Transverse colon (tissue), 4 donors: ENCODE data around the gene CYP4F8. TPM values are rescaled to one million over a fixed set of nuclear protein-coding genes. Genes with fewer than 3 reads are reported as not detected.

Experiments
- DNase-seq: peaks from one replicate; pipeline ENCODE4 v3.0.0-alpha.2; 2019
- H3K27ac ChIP-seq, 4 donors: fragments of 200-600 bp; sonication (generic); 2 replicates each; pipeline ENCODE4 v1.5.1; 2016 to 2018; ENCODE audit warnings: inconsistent platforms in 4 of 4
- H3K27me3 ChIP-seq: fragments of 200-600 bp; sonication (generic); 2 replicates; pipeline ENCODE4 v1.5.1; 2017; ENCODE audit warnings: inconsistent platforms
- H3K36me3 ChIP-seq, 4 donors: fragments of 200-600 bp; sonication (generic); 2 replicates each; pipeline ENCODE4 v1.5.1; 2017 to 2019; ENCODE audit warnings: inconsistent platforms in 4 of 4
- H3K4me1 ChIP-seq, 4 donors: fragments of 200-600 bp; sonication (generic); 2 replicates each; pipeline ENCODE4 v1.5.1; 2017 to 2020; ENCODE audit warnings: inconsistent platforms in 4 of 4
- H3K4me3 ChIP-seq, 4 donors: fragments of 200-600 bp; sonication (generic); 1 replicate in 1 of 4; 2 replicates in 3 of 4; pipeline versions ENCODE4 v1.5.1 to v1.6.1; 2017 to 2019; ENCODE audit warnings: inconsistent platforms in 4 of 4
- H3K9me3 ChIP-seq, 2 donors: fragments of 200-600 bp; sonication (generic); 2 replicates each; pipeline ENCODE4 v1.5.1; 2017 to 2019; ENCODE audit warnings: inconsistent platforms in 2 of 2
- CTCF ChIP-seq, 5 experiments: fragments of 200-600 bp in 3 of 5; fragments of 450-650 bp in 2 of 5; sonication (generic) in 3 of 5; IDR thresholded peaks; 1 replicate in 2 of 5; 2 replicates in 3 of 5; pipeline ENCODE4 v1.5.1; 2016 to 2017; ENCODE audit warnings: antibody characterized with exemption in 5 of 5, inconsistent platforms in 3 of 5, mild to moderate bottlenecking in 2 of 5, moderate library complexity in 1 of 5
- EP300 ChIP-seq: sonication (generic); formaldehyde crosslinking; IDR thresholded peaks from one replicate; pipeline ENCODE4 v1.6.1; 2017; ENCODE audit warnings: antibody characterized with exemption, low read depth
- POLR2A ChIP-seq: fragments of 450-650 bp; IDR thresholded peaks from one replicate; pipeline ENCODE4 v1.6.1; 2016; ENCODE audit warnings: antibody characterized with exemption, mild to moderate bottlenecking, moderate library complexity
- POLR2AphosphoS5 ChIP-seq, 3 donors: sonication (generic); formaldehyde crosslinking; IDR thresholded peaks; one replicate each; pipeline ENCODE4 v1.6.1; 2016; ENCODE audit warnings: antibody characterized with exemption in 3 of 3
- WGBS, 2 donors: methylation state at CpG; one replicate each; pipeline ENCODE4 v1.1.5; 2018; ENCODE audit warnings: low coverage in 1 of 2; 5-methylcytosine and 5-hydroxymethylcytosine counted together
- in situ Hi-C, 4 donors: fragments of 200-750 bp; cut with MboI; loops; one replicate each; pipeline versions ENCODE4 v1.15.0 to v1.15.1; 2017; ENCODE audit warnings: low sequenced_read_pairs in 3 of 4, low pct_ligation_motif_present in 1 of 4, low pct_unique_long_range_greater_than_20kb in 1 of 4
- intact Hi-C: fragments of 100-400 bp; cut with DNase I; formaldehyde crosslinking; loops from one replicate; pipeline ENCODE4 v1.15.1; 2023; ENCODE audit warnings: low total_unique reads
- total RNA-seq, 4 donors: library from RNA; depleted of rRNA; stranded (reverse); fragments of >200 nt; gene quantifications; one replicate each; pipeline ENCODE4 v1.1.0, GENCODE V29; 2016

CYP4F8 gene
- total RNA-seq, 4 donors from 2014 or later, result not detected

GRCh38 chr19:15613338-15613737, 1.7 kb upstream of the CYP4F8 start:
- Histone ChIP-seq H3K27me3 (no peaks in the 10 kb centered on the region), H3K27ac (no peak overlapping the region), H3K36me3 (no peaks in the 10 kb centered on the region), H3K9me3 (no peaks in the 10 kb centered on the region), H3K4me1 (no peaks in the 10 kb centered on the region), H3K4me3 (no peak overlapping the region)
- TF ChIP-seq EP300 (no peak), POLR2A (no peak), POLR2AphosphoS5 (IDR thresholded peaks at IDR 0.05) (no peak), CTCF (IDR thresholded peaks at IDR 0.05) (no peak)
- 90% methylated on average over 3 of the region's 3 CpGs; no CpG with 5 or more reads in 1 of the 2 donors for WGBS, 2 donors
- DNase-seq, result no peak
- in situ Hi-C loops, result loop anchor here in 2 of 4 donors (25.0 kb wide), 1 partner anchor 399 kb away; no protein-coding TSS in a partner anchor
- intact Hi-C loops, result no loop called here

GRCh38 chr19:15615526-15615925, 508 bp downstream of the CYP4F8 start:
- no peak for TF ChIP-seq CTCF (IDR thresholded peaks at IDR 0.05)
- no peak for TF ChIP-seq EP300
- no peak for TF ChIP-seq POLR2AphosphoS5 (IDR thresholded peaks at IDR 0.05)
- no peak for TF ChIP-seq POLR2A
- no peaks in the 10 kb centered on the region for H3K4me1 ChIP-seq
- DNase-seq, result no peak
- H3K27me3 ChIP-seq, result peaks cover 5% of the 10 kb centered on the region
- no peaks in the 10 kb centered on the region for H3K36me3 ChIP-seq
- H3K27ac ChIP-seq, result no peak overlapping the region
- in situ Hi-C loops, result loop anchor here in 2 of 4 donors (25.0 kb wide), 1 partner anchor 397 kb away; no protein-coding TSS in a partner anchor
- no peaks in the 10 kb centered on the region for H3K9me3 ChIP-seq
- intact Hi-C loops, result no loop called here
- no peak overlapping the region for H3K4me3 ChIP-seq
- 75% methylated on average over 14 of the region's 14 CpGs; no CpG with 5 or more reads in 1 of the 2 donors for WGBS, 2 donors

GRCh38 chr19:15616183-15616582, 1.2 kb downstream of the CYP4F8 start:
- Histone ChIP-seq H3K9me3 (no peaks in the 10 kb centered on the region), H3K36me3 (no peaks in the 10 kb centered on the region), H3K4me3 (no peak overlapping the region), H3K27ac (no peak overlapping the region), H3K4me1 (no peaks in the 10 kb centered on the region), H3K27me3 (peaks cover 5% of the 10 kb centered on the region)
- intact Hi-C loops, result no loop called here
- in situ Hi-C loops, result loop anchor here in 2 of 4 donors (25.0 kb wide), 1 partner anchor 396 kb away; no protein-coding TSS in a partner anchor
- no peak for DNase-seq
- WGBS, 2 donors, result 86 to 90% methylated on average over 4 of the region's 4 CpGs
- TF ChIP-seq POLR2AphosphoS5 (IDR thresholded peaks at IDR 0.05) (no peak), EP300 (no peak), POLR2A (no peak), CTCF (IDR thresholded peaks at IDR 0.05) (no peak)

- Histone ChIP-seq H3K27me3 (peaks cover 5% of the 10 kb centered on the region), H3K27ac (no peak overlapping the region), H3K4me1 (no peaks in the 10 kb centered on the region), H3K9me3 (no peaks in the 10 kb centered on the region), H3K36me3 (no peaks in the 10 kb centered on the region), H3K4me3 (no peak overlapping the region)
- 43% methylated on average over 7 of the region's 7 CpGs; no CpG with 5 or more reads in 1 of the 2 donors for WGBS, 2 donors
- in situ Hi-C loops (loop anchor here in 2 of 4 donors (25.0 kb wide), 1 partner anchor 396 kb away; no protein-coding TSS in a partner anchor), intact Hi-C loops (no loop called here)
- DNase-seq, result no peak
- TF ChIP-seq POLR2AphosphoS5 (IDR thresholded peaks at IDR 0.05) (no peak), EP300 (no peak), POLR2A (no peak), CTCF (IDR thresholded peaks at IDR 0.05) (no peak)
Measured at GRCh38 chr19:15616627-15617270, 1.7 kb downstream of the CYP4F8 start.
